Measurements from ENCODE around the gene DHTKD1.
"Not testable (repeated sequence)": the region's sequence is repeated elsewhere in the genome, so short reads cannot be mapped to it uniquely, and the experiment has no call there.

The DHTKD1 gene

DNA sequence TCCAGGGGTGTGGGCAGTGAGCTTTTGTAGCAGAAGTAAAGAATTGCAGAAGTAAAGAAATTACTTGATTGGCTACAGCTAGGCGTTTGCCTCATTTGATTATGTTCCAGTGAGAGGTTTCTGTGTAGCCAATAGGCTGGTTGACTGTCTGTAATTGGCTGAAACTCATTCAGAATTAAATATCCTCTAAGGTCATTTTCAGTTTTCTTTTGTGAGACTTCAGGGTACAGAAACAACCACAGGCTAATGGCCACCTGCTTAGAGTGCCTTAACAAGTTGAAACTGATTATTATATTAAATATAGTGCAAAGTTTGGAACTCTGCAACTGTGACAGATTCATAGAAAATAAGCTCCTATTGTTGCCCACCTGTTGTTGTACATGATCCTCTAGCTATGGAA, 71.3 kb downstream of the DHTKD1 start:
- DNase-seq (ENCODE audit: low read depth), result no peak

GRCh38 chr10:12144538-12144937, 75.8 kb downstream of the DHTKD1 start:
- DNase-seq (ENCODE audit: low read depth), result no peak

DNA sequence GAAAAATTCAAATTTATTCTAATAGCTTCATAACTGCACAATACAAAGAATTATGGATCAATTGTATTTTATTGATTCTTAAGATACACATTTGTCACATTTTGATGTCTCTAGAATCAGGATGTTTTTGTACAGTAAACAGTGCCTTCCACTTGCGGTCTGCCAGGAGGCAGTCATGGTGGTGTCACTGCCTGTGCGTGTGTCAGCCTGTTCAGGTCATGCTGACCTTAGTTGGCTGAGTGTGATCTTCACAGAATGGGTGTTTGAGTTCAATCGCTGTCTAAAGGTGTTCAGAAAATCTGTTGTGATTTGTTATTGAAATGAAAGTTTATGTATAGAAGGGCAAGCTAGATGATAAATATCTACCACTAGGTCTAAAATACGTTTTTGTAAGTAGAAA, 81.4 kb downstream of the DHTKD1 start:
- no peak for DNase-seq (ENCODE audit: low read depth)

DNA sequence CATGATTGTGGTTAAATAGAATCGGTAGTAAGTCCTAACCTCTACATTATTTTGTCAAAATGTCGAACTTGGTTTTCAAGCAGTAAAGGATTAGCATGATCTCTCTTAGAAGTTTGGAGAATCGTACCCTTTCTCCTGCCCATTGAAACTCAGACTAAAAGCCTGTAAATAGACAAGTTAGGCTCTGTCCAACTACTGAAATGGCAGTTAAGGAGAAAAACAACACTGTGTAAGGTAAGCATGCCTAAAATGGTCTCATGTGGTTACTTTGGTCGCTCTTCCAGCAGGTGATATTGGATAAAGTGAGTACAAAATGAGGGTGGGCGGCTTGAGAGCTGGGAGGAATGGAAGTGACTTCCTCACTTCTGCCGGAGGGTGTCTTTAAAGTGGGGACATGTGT, 85.8 kb downstream of the DHTKD1 start:
- DNase-seq (ENCODE audit: low read depth), result no peak

GRCh38 chr10:12156367-12157123, 87.8 kb downstream of the DHTKD1 start:
- DNase-seq (ENCODE audit: low read depth), result no peak

DNA sequence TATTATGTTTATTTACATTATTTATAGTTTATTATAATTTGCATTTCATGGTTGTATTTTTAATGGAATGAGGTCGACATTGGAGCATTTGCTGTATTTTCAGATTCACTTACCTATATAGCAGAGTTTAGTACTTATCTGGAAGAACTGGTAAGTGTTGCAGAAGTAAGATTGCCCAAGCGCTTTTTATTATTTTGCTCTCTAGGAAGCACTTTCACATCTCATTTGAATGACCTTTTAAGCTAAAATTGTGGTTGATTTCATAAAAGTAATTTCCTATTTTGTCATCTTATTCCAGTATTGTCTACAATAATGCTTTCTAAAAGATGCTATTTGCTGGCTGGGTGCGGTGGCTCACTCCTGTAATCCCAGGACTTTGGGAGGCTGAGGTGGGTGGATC, 89.4 kb downstream of the DHTKD1 start:
- no peak for DNase-seq (ENCODE audit: low read depth)

GRCh38 chr10:12160664-12161063, 91.9 kb downstream of the DHTKD1 start:
- DNase-seq (ENCODE audit: low read depth), result no peak

GRCh38 chr10:12162927-12163326, 94.2 kb downstream of the DHTKD1 start:
- no peak for DNase-seq (ENCODE audit: low read depth)

DNA sequence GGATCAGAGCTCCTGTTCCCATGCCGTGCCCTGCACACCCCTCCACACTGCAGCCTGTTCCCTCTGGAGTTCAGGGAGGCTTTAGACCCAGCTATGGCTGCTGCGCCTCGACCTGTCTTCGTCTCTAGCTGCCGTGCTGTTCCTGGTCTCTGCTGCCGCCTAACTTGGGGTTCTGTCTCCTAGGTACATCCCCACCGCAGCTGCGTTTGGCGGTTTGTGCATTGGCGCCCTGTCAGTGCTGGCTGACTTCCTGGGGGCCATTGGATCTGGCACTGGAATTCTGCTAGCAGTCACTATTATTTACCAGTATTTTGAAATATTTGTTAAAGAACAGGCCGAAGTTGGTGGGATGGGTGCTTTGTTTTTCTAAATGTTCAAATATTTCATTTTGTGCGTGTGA, 95.3 kb downstream of the DHTKD1 start:
- DNase-seq (ENCODE audit: low read depth), result no peak

DNA sequence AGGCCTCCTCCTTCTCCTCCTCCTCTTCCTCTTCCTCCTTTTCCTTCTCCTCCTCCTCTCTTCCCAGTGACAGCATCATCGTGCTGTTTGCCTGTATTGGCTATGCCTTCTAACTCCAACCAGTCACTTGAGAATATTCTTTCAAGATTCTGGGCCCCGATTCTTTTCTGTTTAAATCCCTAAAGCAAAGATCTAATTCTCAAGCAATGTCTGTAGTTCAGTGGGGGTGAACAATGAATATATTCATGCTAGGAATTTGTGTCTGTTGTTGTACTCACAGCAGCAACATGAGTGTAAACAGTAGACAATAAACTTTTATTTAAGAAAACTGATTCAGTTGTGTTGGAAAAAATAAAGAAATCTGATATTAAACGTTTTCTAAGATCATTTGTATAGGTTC, 96.3 kb downstream of the DHTKD1 start:
- DNase-seq (ENCODE audit: low read depth), result no peak

- DNase-seq (ENCODE audit: low read depth), result no peak
Measured at GRCh38 chr10:12165999-12166775, 97.4 kb downstream of the DHTKD1 start.

DNA sequence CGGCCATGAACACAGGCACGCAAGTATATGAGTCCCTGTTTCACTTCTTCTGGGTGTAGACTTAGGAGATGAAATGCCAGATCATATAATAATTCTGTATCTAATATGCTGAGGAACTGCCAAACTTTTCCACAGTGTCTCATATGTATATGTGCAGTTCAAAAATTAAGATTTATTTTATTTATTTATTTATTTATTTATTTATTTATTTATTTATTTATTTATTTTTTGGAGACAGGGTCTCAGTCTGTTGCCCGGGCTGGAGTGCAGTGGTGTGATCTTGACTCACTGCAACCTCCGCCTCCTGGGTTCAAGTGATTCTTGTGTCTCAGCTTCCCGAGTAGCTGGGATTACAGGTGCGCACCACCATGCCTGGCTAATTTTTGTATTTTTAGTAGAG, 102.8 kb downstream of the DHTKD1 start:
- DNase-seq (ENCODE audit: low read depth), result not testable (repeated sequence)

Measured in stimulated activated CD8-positive, alpha-beta memory T cell treated with anti-CD3 and anti-CD28 coated beads, Interleukin-12 subunit alpha, Interleukin-12 subunit beta, amount 100 ng/mL, for 1 hour (primary cell).